HG03060 (cell line): ENCODE data around the gene IL1RN.
"Not testable (repeated sequence)": the region's sequence is repeated elsewhere in the genome, so short reads cannot be mapped to it uniquely, and the experiment has no call there.

Source experiments
- ATAC-seq: cut with Tn5 transposase; IDR thresholded peaks from one replicate; pipeline ENCODE4 v1.9.1; 2021; ENCODE audit warnings: low read depth, moderate number of reproducible peaks; ENCODE audit not compliant: unreplicated experiment

Gene IL1RN

GRCh38 chr2:113126845-113127645 is at the start of gene IL1RN:
Gene IL1RN (plus strand): TSS chr2:113127598. CDS start chr2:113127625, 27 bp downstream.
- no peak for ATAC-seq

- ATAC-seq: no peak
These were observed 49.5 kb upstream of the IL1RN start for GRCh38 chr2:113077921-113078320.

GRCh38 chr2:113078350-113078839 is 49.0 kb upstream of the IL1RN start:
- no peak for ATAC-seq

- ATAC-seq: no peak
These were observed 48.3 kb upstream of the IL1RN start for GRCh38 chr2:113079131-113079530.

GRCh38 chr2:113080134-113080533 is 47.3 kb upstream of the IL1RN start:
- no peak for ATAC-seq

GRCh38 chr2:113081488-113082210 is 45.7 kb upstream of the IL1RN start:
- ATAC-seq: no peak

- ATAC-seq: no peak
These were observed 44.1 kb upstream of the IL1RN start for GRCh38 chr2:113083296-113083695.

GRCh38 chr2:113084249-113085000 is 43.0 kb upstream of the IL1RN start:
- ATAC-seq: no peak

GRCh38 chr2:113085542-113085941 is 41.9 kb upstream of the IL1RN start:
- no peak for ATAC-seq

GRCh38 chr2:113088213-113088992 is 39.0 kb upstream of the IL1RN start:
- no peak for ATAC-seq

- no peak for ATAC-seq
These were observed 37.5 kb upstream of the IL1RN start for GRCh38 chr2:113089916-113090315.

- no peak for ATAC-seq
These were observed 36.0 kb upstream of the IL1RN start for GRCh38 chr2:113091231-113091896.

- ATAC-seq: no peak
These were observed 34.4 kb upstream of the IL1RN start for GRCh38 chr2:113092864-113093612.

- no peak for ATAC-seq
These were observed 33.8 kb upstream of the IL1RN start for GRCh38 chr2:113093613-113093977.

- ATAC-seq: not testable (repeated sequence)
These were observed 31.1 kb upstream of the IL1RN start for GRCh38 chr2:113096306-113096705.

GRCh38 chr2:113096842-113097618 is 30.4 kb upstream of the IL1RN start:
- not testable (repeated sequence) for ATAC-seq

GRCh38 chr2:113098041-113098440 is 29.4 kb upstream of the IL1RN start:
- no peak for ATAC-seq

GRCh38 chr2:113098532-113098931 is 28.9 kb upstream of the IL1RN start:
- ATAC-seq: no peak
